GM10266 (cell line): ENCODE data around the gene OPCML.

Experiments used
- DNase-seq: peaks from one replicate; pipeline ENCODE4 v3.0.0; 2012; ENCODE audit errors: extremely low spot score
- TF ChIP-seq, protein P1 (sequence below): IDR thresholded peaks from 2 replicates; pipeline ENCODE4 v1.5.1; 2012; ENCODE audit warnings: mild to moderate bottlenecking, low read depth; ENCODE audit not compliant: control insufficient read depth, insufficient read depth; ENCODE audit errors: missing control alignments

OPCML gene

DNA sequence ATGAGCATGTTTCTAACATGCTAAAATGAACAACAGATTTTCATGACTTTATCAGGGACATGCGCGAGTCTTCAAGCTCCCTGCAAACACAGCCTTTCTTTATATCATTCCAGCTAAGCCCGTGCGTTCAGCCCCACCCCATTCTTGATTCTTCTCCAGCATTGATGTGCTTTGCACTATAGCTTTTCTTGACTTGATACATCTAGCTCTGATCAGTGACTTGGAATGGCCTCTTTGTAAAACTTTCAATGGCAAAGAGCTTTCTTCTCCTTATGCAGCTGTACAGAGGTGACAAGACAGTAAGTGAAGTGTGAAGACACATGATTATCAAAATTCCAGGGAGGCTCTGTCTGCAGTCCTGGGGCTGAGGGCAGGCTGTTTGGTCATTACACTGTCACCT, 561.0 kb downstream of the OPCML start:
- TF ChIP-seq, protein P1, sequence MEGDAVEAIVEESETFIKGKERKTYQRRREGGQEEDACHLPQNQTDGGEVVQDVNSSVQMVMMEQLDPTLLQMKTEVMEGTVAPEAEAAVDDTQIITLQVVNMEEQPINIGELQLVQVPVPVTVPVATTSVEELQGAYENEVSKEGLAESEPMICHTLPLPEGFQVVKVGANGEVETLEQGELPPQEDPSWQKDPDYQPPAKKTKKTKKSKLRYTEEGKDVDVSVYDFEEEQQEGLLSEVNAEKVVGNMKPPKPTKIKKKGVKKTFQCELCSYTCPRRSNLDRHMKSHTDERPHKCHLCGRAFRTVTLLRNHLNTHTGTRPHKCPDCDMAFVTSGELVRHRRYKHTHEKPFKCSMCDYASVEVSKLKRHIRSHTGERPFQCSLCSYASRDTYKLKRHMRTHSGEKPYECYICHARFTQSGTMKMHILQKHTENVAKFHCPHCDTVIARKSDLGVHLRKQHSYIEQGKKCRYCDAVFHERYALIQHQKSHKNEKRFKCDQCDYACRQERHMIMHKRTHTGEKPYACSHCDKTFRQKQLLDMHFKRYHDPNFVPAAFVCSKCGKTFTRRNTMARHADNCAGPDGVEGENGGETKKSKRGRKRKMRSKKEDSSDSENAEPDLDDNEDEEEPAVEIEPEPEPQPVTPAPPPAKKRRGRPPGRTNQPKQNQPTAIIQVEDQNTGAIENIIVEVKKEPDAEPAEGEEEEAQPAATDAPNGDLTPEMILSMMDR, result no peak
- no peak for DNase-seq

DNA sequence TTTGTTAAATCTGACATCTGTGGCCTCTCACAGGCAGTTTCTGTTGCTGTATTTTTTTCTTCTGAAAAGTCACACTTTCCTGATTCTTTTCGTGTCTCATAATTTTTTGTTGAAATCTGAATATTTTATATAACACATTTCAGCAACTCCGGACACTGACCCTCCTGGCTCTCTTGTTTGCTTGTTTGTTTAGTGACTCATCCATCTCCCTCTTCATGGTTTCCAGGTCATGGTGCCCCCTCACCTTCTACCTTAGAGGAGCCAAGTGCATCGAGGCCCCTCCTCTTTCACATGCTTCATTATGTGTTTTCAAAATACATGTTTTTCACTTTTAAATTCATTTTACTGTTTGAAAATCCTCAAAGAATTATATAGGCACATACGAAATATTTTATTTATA, 562.4 kb downstream of the OPCML start:
- no peak for DNase-seq
- TF ChIP-seq, protein P1, result no peak

DNA sequence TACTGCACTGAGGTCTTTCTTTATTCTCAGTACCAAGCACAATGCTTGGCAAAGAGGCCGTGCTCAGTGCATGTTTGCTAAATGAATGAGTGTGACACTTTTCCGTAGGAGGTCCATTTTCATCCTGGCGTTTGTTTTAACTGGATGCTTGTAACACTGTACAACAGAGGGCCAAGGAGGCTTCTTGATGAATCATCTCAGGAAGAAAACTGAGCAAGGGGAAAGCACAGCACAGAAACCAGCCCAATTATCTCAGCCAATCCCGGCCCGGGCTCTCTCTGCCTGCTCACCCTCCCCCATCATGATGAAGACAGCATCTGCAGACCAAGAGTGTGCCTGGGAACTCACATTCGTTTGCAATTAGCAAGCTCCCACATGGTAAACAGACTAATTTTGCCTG, 570.3 kb downstream of the OPCML start:
- TF ChIP-seq, protein P1, result no peak
- no peak for DNase-seq

DNA sequence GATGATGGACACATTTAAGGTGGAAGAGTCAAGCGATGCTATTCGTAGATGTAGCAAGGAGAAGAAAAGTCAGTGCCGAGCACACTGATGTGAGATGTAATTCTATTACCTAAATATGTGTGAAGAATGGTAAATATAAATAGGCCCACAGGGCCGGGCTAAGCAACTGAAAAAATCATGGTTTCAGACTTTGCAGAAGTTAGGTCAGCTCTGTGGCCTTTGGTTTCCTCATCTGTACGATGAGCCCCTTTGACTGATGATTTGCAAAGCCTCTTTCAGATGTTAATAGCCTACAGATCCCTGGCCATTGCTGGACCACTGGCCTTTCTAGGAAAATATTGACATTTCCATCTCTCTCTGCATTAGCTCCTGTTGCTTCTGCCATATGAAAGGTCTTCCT, 570.8 kb downstream of the OPCML start:
- TF ChIP-seq, protein P1, result no peak
- no peak for DNase-seq

DNA sequence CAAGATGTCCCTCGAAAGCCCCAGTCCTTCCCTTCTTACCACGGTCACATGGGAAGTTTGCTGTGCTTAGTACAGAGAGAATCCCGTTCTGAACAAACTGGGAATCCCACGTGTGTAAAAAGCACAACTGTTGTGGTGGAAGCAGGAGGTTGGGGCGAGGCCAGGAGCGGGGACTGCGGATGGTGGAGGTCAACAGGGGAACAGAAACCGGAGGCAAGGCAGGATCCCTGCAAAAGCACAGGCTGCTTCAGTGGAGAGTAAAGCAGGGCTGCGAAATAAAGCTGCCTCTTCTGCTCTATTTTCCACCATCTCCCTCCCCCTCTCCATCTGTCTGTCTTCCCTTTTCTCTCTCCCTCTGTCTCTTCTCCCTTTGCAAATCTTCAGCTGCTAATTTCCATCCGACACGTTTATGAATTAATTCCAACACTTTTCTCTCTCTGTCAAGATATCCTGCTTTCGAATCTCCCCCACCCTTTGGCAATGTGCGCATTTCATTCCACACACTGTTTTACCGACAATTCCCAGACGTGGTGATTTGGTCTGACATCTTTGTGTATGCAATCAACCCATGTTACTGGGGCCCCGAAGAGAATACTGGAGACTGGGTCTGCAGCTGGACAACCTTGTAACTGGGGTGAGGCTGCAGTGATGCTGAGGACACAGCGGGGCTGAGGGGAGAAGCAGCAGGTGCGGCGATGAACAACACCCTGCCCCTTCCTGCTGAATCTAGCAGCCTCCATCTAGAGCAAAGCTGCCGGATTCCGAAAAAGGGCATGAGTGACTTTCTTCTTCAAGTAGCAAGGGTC, 571.8 kb downstream of the OPCML start:
- DNase-seq, result no peak
- TF ChIP-seq, protein P1, result no peak

DNA sequence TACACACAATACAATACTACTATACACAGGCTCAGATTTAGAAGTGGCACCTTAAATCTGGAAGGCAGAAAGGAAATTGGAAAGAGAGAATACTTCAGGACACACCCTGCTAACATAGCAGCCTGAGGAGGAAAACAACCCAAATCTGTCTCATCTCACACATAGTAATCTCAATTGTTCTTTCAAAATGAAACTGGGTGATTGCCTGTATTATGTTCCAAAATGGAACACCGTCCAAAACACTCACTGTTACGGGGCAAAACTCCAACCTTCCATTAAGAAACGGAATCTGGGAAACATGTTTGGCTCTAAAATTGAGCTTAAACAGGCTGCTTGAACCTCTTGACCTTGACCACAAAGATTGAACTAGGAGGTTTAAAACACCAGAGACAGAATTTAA, 572.6 kb downstream of the OPCML start:
- no peak for DNase-seq
- TF ChIP-seq, protein P1, result no peak

DNA sequence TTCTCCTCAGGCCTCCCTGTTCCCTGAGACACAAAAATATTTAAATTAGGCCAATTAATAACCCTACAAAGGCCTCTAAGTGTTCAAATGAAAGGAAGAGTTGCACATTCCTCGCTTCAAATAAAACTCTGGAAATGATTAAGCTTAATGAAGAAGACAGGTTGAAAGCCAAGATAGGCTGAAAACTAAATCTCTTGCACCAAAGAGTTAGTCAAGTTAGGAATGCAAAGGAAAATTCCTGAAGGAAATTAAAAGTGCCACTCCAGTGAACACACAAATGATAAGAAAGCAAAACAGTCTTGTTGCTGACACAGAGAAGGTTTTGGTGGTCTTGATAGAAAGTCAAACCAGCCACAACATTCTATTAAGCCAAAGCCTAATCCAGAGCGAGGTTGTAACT, 574.4 kb downstream of the OPCML start:
- TF ChIP-seq, protein P1, result no peak
- DNase-seq, result no peak
